ENCODE data around the gene TM7SF2.

Gene TM7SF2

DNA sequence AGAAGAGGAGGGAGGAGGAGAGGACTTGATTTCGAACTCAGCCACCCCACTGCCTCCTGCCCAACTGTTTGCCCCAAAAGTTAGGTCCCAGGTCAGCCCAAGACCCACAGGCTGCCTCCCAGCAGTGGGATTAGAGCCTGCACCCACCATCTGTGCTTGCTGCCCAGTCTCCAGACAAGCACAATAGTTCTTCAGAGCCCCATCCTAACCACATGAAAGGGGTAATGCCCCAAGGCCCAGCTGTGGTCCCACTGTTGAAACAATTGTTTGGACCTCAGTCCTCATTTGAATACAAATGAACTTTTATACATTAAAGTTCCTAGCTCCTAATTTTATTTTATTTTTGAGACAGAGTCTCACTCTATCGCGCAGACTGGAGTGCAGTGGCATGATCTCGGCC, 21.0 kb upstream of the TM7SF2 start:
- no peak for DNase-seq

GRCh38 chr11:65095427-65095826, 16.2 kb upstream of the TM7SF2 start:
- DNase-seq = no peak

DNA sequence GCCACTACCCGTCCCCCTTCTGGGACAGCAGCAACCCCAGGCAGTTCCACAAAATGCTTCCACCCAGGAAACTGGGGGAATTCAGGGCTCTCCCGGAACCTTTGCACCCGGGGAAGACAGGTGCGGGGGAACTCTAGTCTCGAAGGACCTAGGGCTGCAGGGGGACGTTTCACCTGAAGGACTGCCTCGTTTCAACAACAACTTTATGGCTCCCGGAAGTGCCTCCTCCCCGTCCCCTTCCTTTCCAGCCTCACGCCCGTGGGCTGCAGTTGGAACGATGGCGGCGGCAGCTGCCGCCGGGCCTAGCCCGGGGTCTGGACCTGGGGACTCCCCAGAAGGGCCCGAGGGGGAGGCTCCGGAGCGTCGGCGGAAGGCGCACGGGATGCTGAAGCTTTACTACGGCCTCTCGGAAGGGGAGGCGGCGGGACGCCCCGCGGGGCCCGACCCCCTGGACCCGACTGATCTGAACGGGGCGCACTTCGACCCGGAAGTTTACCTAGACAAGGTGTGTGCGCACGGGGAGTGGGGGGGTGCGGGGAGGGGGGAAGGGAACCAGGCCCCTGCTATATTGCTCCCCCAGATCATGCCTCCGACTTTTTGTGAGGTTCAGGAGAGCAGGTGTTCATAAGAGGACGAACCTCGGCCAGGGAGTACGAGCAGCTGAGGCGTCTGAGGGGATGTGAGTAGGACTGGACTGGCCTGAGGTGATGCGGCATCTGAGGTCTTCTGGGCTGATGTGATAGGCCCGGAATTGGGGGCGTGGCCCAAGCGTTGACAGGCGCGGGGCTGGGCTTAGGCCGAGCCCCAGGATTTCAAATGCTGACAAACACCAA, 15.5 kb upstream of the TM7SF2 start, which contains the start of gene VPS51:
Gene VPS51, plus strand, starts transcription at position 241 of the 833 bp plus-strand sequence. Its CDS starts 37 bp downstream, at position 278.
- DNase-seq = peak; percentile 81

GRCh38 chr11:65096926-65097325, 14.7 kb upstream of the TM7SF2 start:
- no peak for DNase-seq

DNA sequence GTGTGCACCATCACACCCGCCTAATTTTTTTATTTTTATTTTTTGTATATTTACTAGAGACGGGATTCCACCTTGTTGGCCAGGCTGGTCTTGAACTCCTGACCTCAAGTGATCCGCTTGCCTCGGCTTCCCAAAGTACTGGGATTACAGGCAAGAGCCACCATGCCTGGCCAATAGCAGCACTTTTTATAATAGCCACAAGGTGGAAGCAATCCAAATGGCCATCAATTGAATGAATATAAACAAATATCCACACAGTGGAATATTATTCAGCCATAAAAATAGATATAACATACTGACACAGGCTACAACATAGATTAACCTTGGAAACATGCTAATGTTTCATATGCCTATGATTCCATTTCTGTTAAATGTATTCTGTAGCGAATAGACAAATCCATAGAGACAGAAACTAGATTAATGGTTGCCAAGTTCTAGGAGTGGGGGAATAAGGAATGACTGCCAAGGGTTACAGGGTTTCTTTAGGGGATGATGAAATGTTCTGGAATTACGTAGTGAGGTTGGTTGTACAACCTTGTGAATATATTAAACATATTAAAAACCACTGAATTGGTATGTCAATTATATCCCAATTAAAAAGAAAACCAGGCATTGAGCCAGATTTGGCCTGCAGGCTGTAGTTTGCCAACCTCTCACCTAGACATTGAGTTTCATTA, 10.9 kb upstream of the TM7SF2 start:
- DNase-seq = no peak

- DNase-seq = no peak
Measured at GRCh38 chr11:65102142-65103095, 9.3 kb upstream of the TM7SF2 start.

- no peak for DNase-seq
Measured at GRCh38 chr11:65103476-65103875, 8.2 kb upstream of the TM7SF2 start.

- DNase-seq = no peak
Measured at GRCh38 chr11:65104628-65105027, 7.0 kb upstream of the TM7SF2 start.

DNA sequence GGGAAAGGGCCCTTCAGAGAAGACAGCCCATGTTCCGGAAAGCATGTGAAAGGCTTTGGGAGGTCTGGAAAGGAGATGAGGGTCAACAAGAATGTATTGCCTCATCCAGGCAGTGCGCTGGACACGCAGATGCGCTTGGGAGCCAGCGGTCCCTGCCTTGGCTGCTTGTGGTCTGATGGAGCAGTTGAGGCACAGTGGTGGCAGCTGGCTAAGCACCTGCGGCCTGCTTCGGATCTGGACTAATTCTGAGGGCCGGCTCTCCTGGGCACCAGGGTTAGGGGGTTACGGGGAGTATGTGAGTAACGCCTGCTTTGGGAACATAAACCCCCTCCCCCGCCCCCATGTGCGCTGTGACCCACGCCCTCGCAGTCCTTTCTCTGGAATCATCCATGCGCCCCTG, 4.6 kb upstream of the TM7SF2 start:
- no peak for DNase-seq

- DNase-seq = no peak
Measured at GRCh38 chr11:65107751-65108468, 3.8 kb upstream of the TM7SF2 start.

GRCh38 chr11:65108469-65109123, 3.1 kb upstream of the TM7SF2 start:
- no peak for DNase-seq

- no peak for DNase-seq
Measured at GRCh38 chr11:65109231-65110198, 2.2 kb upstream of the TM7SF2 start.

- peak; percentile 97 for DNase-seq
Measured at GRCh38 chr11:65110354-65110861, 1.3 kb upstream of the TM7SF2 start.

- no peak for DNase-seq
Measured at GRCh38 chr11:65111159-65111743, 421 bp upstream of the TM7SF2 start.

DNA sequence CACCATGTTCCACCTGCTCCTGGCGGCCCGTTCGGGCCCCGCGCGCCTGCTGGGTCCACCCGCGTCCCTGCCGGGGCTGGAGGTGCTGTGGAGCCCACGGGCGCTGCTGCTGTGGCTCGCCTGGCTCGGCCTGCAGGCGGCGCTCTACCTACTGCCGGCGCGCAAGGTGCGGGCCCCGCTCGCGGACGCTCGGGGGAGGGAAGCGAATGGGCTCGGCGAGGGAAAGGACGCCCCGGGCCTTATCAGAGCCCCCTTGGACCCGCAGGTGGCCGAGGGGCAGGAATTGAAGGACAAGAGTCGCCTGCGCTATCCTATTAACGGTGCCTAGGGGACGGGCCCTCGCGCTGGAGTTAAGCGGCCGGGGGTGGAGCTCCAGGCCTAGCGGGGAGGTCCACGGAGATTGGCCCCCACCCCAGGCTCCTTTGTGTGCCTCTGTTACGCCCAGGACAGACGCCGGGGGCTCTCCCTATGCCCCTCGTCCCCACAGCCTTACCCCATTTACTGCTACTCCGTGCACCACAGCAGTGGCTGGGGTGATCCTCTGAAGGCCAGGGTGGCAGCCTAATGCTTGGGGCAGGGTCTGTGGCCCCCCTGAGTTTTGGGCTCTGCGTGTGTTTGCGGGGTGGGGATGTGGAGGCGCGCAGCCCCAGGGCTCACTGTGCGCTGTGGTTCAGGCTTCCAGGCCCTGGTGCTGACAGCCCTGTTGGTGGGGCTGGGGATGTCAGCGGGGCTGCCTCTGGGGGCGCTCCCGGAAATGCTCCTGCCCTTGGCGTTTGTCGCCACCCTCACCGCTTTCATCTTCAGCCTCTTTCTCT, 1.1 kb downstream of the TM7SF2 start:
- peak; percentile 78 for DNase-seq

DNA sequence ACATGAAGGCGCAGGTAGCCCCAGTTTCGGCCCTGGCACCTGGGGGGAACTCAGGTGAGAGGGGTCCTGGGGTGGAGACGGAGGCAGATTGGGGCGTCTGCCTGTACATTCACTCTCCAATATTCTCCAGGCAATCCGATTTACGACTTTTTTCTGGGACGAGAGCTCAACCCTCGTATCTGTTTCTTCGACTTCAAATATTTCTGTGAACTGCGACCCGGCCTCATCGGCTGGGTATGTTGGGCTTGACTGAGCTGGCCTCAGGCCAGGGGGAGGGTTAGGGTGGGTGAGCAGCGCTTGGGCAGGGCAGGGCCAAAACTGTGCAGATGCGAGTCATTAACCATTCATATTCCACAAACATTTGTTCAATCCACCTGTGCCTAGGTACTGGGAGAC, 1.7 kb downstream of the TM7SF2 start:
- no peak for DNase-seq

- no peak for DNase-seq
Measured at GRCh38 chr11:65113839-65114238, 2.2 kb downstream of the TM7SF2 start.

GRCh38 chr11:65114538-65115171, 3.0 kb downstream of the TM7SF2 start:
- no peak for DNase-seq

Data from activated CD4-positive, alpha-beta T cell treated with anti-CD3 and anti-CD28 coated beads, Interleukin-2, amount 50 U/mL, for 1 hour (primary cell).